ENCODE results near the gene DBP. TPM values are rescaled to one million over a fixed set of nuclear protein-coding genes. Genes with fewer than 3 reads are reported as not detected.
"Not testable (repeated sequence)": the region's sequence is repeated elsewhere in the genome, so short reads cannot be mapped to it uniquely, and the experiment has no call there.

DBP gene
- polyA plus RNA-seq, 2 donors = 8.9 to 13.3 TPM

DNA sequence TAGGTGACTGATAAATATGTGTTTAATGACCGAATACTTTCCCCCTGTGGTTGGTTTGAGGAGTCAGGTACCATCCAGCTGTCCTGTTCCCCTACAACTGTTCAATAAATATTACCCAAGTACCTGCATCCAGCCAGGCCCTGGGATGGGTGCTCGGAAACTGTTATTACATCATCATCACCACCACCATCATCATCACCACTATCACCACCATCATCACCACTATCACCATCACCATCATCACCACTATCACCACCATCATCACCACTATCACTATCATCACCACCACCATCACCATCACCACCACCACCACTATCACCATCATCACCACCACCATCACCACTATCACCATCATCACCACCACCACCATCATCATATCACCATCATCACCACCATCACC is 31.6 kb upstream of the DBP start:
- 90 to 96% methylated on average over 2 of the region's 2 CpGs for WGBS, 2 donors
- Histone ChIP-seq H3K36me3 (ENCODE audit: control insufficient read depth in 2 of 2, insufficient read depth in 2 of 2, low read length in 1 of 2) (no peaks in the 10 kb centered on the region), H3K27me3 (ENCODE audit: control insufficient read depth in 1 of 2, insufficient read depth in 2 of 2, low read length in 2 of 2) (no peaks in the 10 kb centered on the region), H3K4me1 (ENCODE audit: control insufficient read depth in 2 of 2, insufficient read depth in 2 of 2, low read length in 1 of 2) (no peaks in the 10 kb centered on the region), H3K9me3 (ENCODE audit: control insufficient read depth in 2 of 2, insufficient read depth in 1 of 2, low read depth in 1 of 2, low read length in 1 of 2) (no peaks in the 10 kb centered on the region), H3K4me3 (ENCODE audit: low read depth in 1 of 2, low read length in 2 of 2) (no peak overlapping the region), H3K27ac (ENCODE audit: low read depth in 2 of 2, low read length in 1 of 2) (no peak overlapping the region)

DNA sequence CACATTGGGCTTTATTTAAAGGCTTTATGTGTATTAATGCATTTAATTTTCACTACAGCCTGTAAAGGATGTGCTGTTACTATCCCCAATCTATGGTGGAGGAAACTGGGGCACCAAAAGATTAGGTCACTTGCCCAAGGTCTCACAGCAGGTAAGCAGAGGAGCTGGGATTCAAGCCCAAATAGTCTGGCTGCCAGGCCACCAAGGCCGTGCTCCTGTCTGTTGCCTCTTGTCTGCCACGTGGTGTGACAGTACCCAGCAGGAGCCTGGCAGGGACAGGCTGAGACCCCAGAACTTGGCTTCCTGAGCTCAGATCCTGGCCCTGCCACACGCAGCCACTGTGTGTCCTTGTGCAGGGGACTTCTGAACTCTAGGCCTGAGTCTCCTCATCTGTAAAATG is 31.2 kb upstream of the DBP start:
- WGBS, 2 donors = 63 to 69% methylated on average over 3 of the region's 3 CpGs
- H3K27me3 ChIP-seq (ENCODE audit: control insufficient read depth in 1 of 2, insufficient read depth in 2 of 2, low read length in 2 of 2) = no peaks in the 10 kb centered on the region
- no peaks in the 10 kb centered on the region for H3K4me1 ChIP-seq (ENCODE audit: control insufficient read depth in 2 of 2, insufficient read depth in 2 of 2, low read length in 1 of 2)
- H3K9me3 ChIP-seq (ENCODE audit: control insufficient read depth in 2 of 2, insufficient read depth in 1 of 2, low read depth in 1 of 2, low read length in 1 of 2) = no peaks in the 10 kb centered on the region
- no peaks in the 10 kb centered on the region for H3K36me3 ChIP-seq (ENCODE audit: control insufficient read depth in 2 of 2, insufficient read depth in 2 of 2, low read length in 1 of 2)
- no peak overlapping the region for H3K4me3 ChIP-seq (ENCODE audit: low read depth in 1 of 2, low read length in 2 of 2)
- H3K27ac ChIP-seq (ENCODE audit: low read depth in 2 of 2, low read length in 1 of 2) = no peak overlapping the region

DNA sequence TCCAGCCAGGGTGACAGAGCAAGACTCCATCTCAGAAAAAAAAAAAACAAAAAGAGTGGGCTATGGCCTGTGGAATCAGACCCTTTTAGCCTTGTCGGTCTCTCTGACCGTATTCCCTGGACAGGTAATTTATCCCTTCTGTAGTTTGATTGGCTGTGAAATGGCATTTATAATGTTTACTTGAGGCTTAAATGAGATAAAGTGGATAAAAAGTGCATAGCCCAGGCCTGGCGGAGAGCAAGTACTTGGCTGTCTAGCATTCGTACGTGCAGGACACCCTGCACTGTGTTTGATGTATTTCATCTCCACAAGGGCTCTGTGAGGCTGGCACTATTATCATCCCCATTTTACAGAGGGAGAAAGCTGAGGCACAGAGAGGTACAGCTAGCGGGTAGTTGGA is 28.6 kb upstream of the DBP start:
- no peaks in the 10 kb centered on the region for H3K27me3 ChIP-seq (ENCODE audit: control insufficient read depth in 1 of 2, insufficient read depth in 2 of 2, low read length in 2 of 2)
- no peak overlapping the region for H3K4me3 ChIP-seq (ENCODE audit: low read depth in 1 of 2, low read length in 2 of 2)
- 67 to 76% methylated on average over 6 of the region's 6 CpGs for WGBS, 2 donors
- H3K4me1 ChIP-seq (ENCODE audit: control insufficient read depth in 2 of 2, insufficient read depth in 2 of 2, low read length in 1 of 2) = no peaks in the 10 kb centered on the region
- H3K36me3 ChIP-seq (ENCODE audit: control insufficient read depth in 2 of 2, insufficient read depth in 2 of 2, low read length in 1 of 2) = no peaks in the 10 kb centered on the region
- H3K27ac ChIP-seq (ENCODE audit: low read depth in 2 of 2, low read length in 1 of 2) = no peak overlapping the region
- H3K9me3 ChIP-seq (ENCODE audit: control insufficient read depth in 2 of 2, insufficient read depth in 1 of 2, low read depth in 1 of 2, low read length in 1 of 2) = no peaks in the 10 kb centered on the region

DNA sequence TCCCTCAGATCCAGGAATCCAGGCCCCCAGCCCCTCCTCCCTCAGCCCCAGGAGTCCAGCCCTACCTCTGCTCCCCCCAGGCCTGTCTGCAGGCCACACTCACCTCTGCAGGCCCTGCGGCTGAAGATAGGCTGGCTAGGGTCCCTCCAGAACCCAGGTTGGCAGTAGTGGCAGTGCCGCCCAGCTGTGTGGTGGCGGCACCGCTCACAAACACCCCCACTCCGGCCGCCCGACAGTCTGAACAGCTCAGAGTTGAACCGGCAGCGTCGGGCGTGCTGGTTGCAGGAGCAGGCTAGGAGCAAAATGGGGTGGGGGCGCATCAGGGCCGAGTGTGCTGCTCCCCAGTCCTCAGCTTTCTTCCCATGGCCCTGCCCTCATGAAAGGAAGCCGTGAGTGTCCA is 27.3 kb upstream of the DBP start:
- H3K27ac ChIP-seq (ENCODE audit: low read depth in 2 of 2, low read length in 1 of 2) = no peak overlapping the region
- no peaks in the 10 kb centered on the region for H3K4me1 ChIP-seq (ENCODE audit: control insufficient read depth in 2 of 2, insufficient read depth in 2 of 2, low read length in 1 of 2)
- 89 to 92% methylated on average over 14 of the region's 14 CpGs for WGBS, 2 donors
- H3K36me3 ChIP-seq (ENCODE audit: control insufficient read depth in 2 of 2, insufficient read depth in 2 of 2, low read length in 1 of 2) = no peaks in the 10 kb centered on the region
- H3K9me3 ChIP-seq (ENCODE audit: control insufficient read depth in 2 of 2, insufficient read depth in 1 of 2, low read depth in 1 of 2, low read length in 1 of 2) = no peaks in the 10 kb centered on the region
- no peaks in the 10 kb centered on the region for H3K27me3 ChIP-seq (ENCODE audit: control insufficient read depth in 1 of 2, insufficient read depth in 2 of 2, low read length in 2 of 2)
- H3K4me3 ChIP-seq (ENCODE audit: low read depth in 1 of 2, low read length in 2 of 2) = no peak overlapping the region

DNA sequence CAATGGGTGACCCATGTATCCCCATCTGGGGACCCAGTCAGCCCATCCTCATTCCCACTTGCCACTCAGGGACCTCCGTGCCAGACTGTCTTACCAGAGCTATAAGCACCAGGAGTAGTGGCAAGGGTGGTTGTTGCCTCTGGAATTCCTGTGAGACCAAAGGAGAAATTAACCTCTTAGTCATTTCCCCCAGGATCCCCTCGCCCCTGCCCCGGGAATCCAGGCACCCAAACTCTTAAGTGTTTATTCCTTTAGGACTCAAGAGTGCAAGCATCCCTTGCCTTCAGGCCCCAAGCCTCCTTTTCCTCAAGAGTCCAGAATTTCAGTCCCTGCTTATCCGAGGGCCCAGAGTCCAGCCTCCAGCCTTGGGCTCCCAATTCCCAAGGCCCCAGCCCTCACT is 26.5 kb upstream of the DBP start:
- WGBS, 2 donors = 88 to 97% methylated on average over 4 of the region's 4 CpGs

DNA sequence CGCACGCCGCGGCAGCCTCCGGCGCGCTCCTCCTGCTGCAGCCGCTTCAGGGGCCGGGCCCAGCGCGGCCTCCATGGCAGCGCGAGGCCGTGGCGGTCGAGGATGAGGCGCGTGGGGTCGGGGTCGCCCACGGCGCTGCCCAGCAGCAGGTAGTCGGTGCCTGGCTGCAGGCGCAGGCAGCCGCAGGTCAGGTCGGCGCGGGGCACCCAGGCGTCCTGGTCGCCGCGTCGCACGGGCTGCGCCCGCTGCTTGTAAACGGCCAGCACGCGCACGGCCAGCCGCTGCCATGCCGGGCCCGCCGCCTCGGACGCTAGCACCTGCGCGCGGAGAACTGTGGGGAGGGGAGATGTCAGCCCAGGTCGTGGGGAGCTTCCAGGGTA is 24.5 kb upstream of the DBP start:
- 91 to 92% methylated on average over 50 of the region's 50 CpGs for WGBS, 2 donors
- Histone ChIP-seq H3K9me3 (ENCODE audit: control insufficient read depth in 2 of 2, insufficient read depth in 1 of 2, low read depth in 1 of 2, low read length in 1 of 2) (no peaks in the 10 kb centered on the region), H3K27ac (ENCODE audit: low read depth in 2 of 2, low read length in 1 of 2) (no peak overlapping the region), H3K4me1 (ENCODE audit: control insufficient read depth in 2 of 2, insufficient read depth in 2 of 2, low read length in 1 of 2) (no peaks in the 10 kb centered on the region), H3K4me3 (ENCODE audit: low read depth in 1 of 2, low read length in 2 of 2) (no peak overlapping the region), H3K27me3 (ENCODE audit: control insufficient read depth in 1 of 2, insufficient read depth in 2 of 2, low read length in 2 of 2) (no peaks in the 10 kb centered on the region), H3K36me3 (ENCODE audit: control insufficient read depth in 2 of 2, insufficient read depth in 2 of 2, low read length in 1 of 2) (no peaks in the 10 kb centered on the region)

More for the DNA sequence above, 26.5 kb upstream of the DBP start:
- Histone ChIP-seq H3K9me3 (ENCODE audit: control insufficient read depth in 2 of 2, insufficient read depth in 1 of 2, low read depth in 1 of 2, low read length in 1 of 2) (no peaks in the 10 kb centered on the region), H3K4me1 (ENCODE audit: control insufficient read depth in 2 of 2, insufficient read depth in 2 of 2, low read length in 1 of 2) (no peaks in the 10 kb centered on the region), H3K36me3 (ENCODE audit: control insufficient read depth in 2 of 2, insufficient read depth in 2 of 2, low read length in 1 of 2) (no peaks in the 10 kb centered on the region), H3K27ac (ENCODE audit: low read depth in 2 of 2, low read length in 1 of 2) (no peak overlapping the region), H3K27me3 (ENCODE audit: control insufficient read depth in 1 of 2, insufficient read depth in 2 of 2, low read length in 2 of 2) (no peaks in the 10 kb centered on the region), H3K4me3 (ENCODE audit: low read depth in 1 of 2, low read length in 2 of 2) (no peak overlapping the region)

DNA sequence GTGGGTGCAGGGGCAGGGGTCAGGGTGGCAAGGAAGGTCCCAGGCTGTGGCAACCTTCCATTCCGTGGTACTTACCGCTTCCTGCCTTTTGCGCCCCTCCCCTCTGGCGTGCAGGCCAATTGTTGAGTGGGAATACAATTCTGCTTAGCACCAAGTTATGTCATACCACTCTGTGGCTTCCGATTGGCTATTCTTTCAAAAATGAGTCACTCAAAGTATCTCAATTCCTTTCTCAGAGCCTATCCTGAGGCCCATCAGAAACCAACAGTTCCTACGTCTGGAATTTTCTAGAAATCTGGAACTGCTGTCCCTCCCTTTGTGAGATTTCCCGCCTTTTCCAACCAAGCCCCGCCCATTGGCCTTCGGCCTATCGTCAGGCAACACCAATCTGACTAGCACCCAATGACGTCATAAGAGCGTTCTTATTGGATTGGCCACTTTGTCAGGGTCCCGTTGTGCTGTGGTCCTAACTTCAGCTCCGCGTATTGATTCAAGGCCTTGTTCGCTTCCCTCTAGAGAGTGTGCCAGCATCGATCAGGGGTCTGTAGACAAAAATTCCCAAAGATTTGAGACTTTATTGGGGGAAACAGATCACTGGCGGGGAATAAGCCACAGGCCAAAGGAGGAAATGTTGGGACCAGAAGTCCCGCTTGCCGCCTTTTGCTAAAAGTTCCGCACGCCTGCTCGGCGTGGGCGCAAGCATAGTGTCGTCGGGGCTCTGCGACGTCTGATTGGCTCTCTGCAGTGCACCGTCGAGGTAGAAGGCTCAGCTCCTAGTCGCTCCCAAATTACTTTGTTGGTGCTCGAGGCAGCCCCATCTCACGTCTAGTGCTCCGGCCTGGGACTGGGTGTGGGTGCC is 23.9 kb upstream of the DBP start:
- no peak overlapping the region for H3K27ac ChIP-seq (ENCODE audit: low read depth in 2 of 2, low read length in 1 of 2)

DNA sequence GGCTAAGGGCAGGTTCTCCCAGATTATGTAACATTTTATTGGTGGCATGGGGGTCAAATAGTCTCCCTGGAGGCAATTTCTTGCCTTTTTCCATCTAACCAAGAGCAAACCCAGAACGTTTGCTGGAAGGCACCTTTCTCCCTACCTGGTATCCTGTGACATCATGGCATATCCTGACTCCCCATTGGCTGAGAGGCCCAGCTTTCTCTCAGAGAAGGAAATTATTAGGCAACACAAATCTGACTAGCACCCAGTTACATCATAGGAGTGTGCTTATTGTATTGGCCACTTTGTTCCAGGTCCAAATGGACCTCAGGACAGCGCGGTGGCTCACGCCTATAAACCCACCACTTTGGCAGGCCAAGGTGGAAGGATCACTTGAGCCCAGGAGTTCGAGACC is 22.6 kb upstream of the DBP start:
- no peaks in the 10 kb centered on the region for H3K4me1 ChIP-seq (ENCODE audit: control insufficient read depth in 2 of 2, insufficient read depth in 2 of 2, low read length in 1 of 2)
- H3K27ac ChIP-seq (ENCODE audit: low read depth in 2 of 2, low read length in 1 of 2) = no peak overlapping the region
- H3K4me3 ChIP-seq (ENCODE audit: low read depth in 1 of 2, low read length in 2 of 2) = no peak overlapping the region
- no peaks in the 10 kb centered on the region for H3K9me3 ChIP-seq (ENCODE audit: control insufficient read depth in 2 of 2, insufficient read depth in 1 of 2, low read depth in 1 of 2, low read length in 1 of 2)
- WGBS, 2 donors = 80 to 83% methylated on average over 5 of the region's 5 CpGs
- no peaks in the 10 kb centered on the region for H3K27me3 ChIP-seq (ENCODE audit: control insufficient read depth in 1 of 2, insufficient read depth in 2 of 2, low read length in 2 of 2)
- no peaks in the 10 kb centered on the region for H3K36me3 ChIP-seq (ENCODE audit: control insufficient read depth in 2 of 2, insufficient read depth in 2 of 2, low read length in 1 of 2)

More for the DNA sequence above, 23.9 kb upstream of the DBP start:
- no peak overlapping the region for H3K4me3 ChIP-seq (ENCODE audit: low read depth in 1 of 2, low read length in 2 of 2)
- no peaks in the 10 kb centered on the region for H3K9me3 ChIP-seq (ENCODE audit: control insufficient read depth in 2 of 2, insufficient read depth in 1 of 2, low read depth in 1 of 2, low read length in 1 of 2)
- H3K36me3 ChIP-seq (ENCODE audit: control insufficient read depth in 2 of 2, insufficient read depth in 2 of 2, low read length in 1 of 2) = no peaks in the 10 kb centered on the region
- no peaks in the 10 kb centered on the region for H3K27me3 ChIP-seq (ENCODE audit: control insufficient read depth in 1 of 2, insufficient read depth in 2 of 2, low read length in 2 of 2)
- 61 to 63% methylated on average over 35 of the region's 35 CpGs for WGBS, 2 donors
- no peaks in the 10 kb centered on the region for H3K4me1 ChIP-seq (ENCODE audit: control insufficient read depth in 2 of 2, insufficient read depth in 2 of 2, low read length in 1 of 2)

DNA sequence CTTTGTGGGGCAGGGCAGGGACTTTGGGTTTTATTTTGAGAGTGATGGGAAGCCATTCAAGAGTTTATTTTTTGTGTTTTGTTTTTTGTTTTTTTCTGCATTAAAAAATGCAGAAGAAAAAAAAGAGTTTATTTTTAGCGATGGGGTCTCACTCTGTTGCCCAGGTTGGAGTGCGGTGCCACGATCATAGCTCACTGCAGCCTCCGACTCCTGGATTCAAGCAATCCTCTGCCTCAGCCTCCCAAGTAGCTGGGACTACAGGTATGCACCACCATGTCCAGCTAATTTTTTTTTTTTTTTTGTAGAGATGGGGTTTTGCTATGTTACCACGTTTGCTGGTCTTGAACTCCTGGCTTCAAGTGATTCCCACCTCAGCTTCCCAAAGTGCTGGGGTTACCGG is 21.3 kb upstream of the DBP start:
- H3K9me3 ChIP-seq (ENCODE audit: control insufficient read depth in 2 of 2, insufficient read depth in 1 of 2, low read depth in 1 of 2, low read length in 1 of 2) = no peaks in the 10 kb centered on the region
- no peak overlapping the region for H3K27ac ChIP-seq (ENCODE audit: low read depth in 2 of 2, low read length in 1 of 2)
- no peak overlapping the region for H3K4me3 ChIP-seq (ENCODE audit: low read depth in 1 of 2, low read length in 2 of 2)
- no peaks in the 10 kb centered on the region for H3K4me1 ChIP-seq (ENCODE audit: control insufficient read depth in 2 of 2, insufficient read depth in 2 of 2, low read length in 1 of 2)
- H3K36me3 ChIP-seq (ENCODE audit: control insufficient read depth in 2 of 2, insufficient read depth in 2 of 2, low read length in 1 of 2) = no peaks in the 10 kb centered on the region
- no peaks in the 10 kb centered on the region for H3K27me3 ChIP-seq (ENCODE audit: control insufficient read depth in 1 of 2, insufficient read depth in 2 of 2, low read length in 2 of 2)
- 93% methylated on average over 6 of the region's 6 CpGs for WGBS, 2 donors

DNA sequence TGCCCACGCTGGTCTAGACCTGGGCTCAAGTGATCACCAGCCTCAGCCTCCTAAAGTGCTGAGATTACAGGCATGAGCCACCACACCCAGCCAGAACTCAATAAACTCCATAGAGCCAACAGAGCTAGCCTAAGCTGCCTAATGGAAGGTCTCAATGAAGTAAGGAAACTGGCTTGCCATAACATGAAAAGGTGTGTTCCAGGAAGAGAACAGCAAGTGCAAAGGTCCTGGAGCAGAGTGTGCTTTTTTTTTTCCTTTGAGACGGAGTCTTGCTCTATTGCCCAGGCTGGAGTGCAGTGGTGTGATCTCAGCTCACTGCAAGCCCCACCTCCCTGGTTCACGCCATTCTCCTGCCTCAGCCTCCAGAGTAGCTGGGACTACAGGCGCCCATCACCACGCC is 20.6 kb upstream of the DBP start:
- not testable (repeated sequence) for H3K27me3 ChIP-seq (ENCODE audit: control insufficient read depth in 1 of 2, insufficient read depth in 2 of 2, low read length in 2 of 2); H3K9me3 ChIP-seq (ENCODE audit: control insufficient read depth in 2 of 2, insufficient read depth in 1 of 2, low read depth in 1 of 2, low read length in 1 of 2); H3K36me3 ChIP-seq (ENCODE audit: control insufficient read depth in 2 of 2, insufficient read depth in 2 of 2, low read length in 1 of 2); H3K4me3 ChIP-seq (ENCODE audit: low read depth in 1 of 2, low read length in 2 of 2); H3K4me1 ChIP-seq (ENCODE audit: control insufficient read depth in 2 of 2, insufficient read depth in 2 of 2, low read length in 1 of 2); H3K27ac ChIP-seq (ENCODE audit: low read depth in 2 of 2, low read length in 1 of 2)
- 86 to 91% methylated on average over 5 of the region's 5 CpGs for WGBS, 2 donors

Data from esophagus (tissue), 2 donors.